Measurements from ENCODE around the gene HLA-DOB.

- TF ChIP-seq ZNF274 (IDR thresholded peaks at IDR 0.05; ENCODE audit: low read depth, low read length) (no peak), SUZ12 (IDR thresholded peaks at IDR 0.05; ENCODE audit: extremely low read depth, insufficient read depth, insufficient read length) (no peak)
These were observed 41.7 kb downstream of the HLA-DOB start for GRCh38 chr6:32775071-32775470.
